ENCODE results near the gene ADI1.
"Not testable (repeated sequence)": the region's sequence is repeated elsewhere in the genome, so short reads cannot be mapped to it uniquely, and the experiment has no call there.

Gene ADI1

DNA sequence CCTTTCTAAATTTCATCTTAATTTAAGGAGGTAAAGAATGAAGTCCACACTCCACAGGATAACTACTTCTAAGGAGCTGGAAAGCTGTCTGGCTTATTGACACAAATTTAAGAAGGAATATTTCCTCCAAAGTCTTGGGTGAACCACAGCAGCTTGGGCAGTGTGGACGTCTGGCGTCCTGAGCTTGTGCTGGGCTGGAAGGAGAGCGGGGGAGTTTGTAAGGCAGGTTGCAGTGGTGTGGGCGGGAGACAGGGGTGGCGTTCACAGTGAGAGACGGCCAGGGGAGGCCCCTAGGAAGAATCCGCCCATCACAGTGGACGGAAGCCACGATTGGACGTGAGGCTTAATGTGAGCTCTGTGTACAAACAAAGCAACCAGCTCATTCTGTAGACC, 25.7 kb downstream of the ADI1 start:
- no peak overlapping the region for H3K4me3 ChIP-seq (ENCODE audit: low read length)
- no peak for TF ChIP-seq CTCF (conservative IDR thresholded peaks at IDR 0.05; ENCODE audit: low read length)
- peak; percentile 11 for DNase-seq (ENCODE audit: low read depth)

DNA sequence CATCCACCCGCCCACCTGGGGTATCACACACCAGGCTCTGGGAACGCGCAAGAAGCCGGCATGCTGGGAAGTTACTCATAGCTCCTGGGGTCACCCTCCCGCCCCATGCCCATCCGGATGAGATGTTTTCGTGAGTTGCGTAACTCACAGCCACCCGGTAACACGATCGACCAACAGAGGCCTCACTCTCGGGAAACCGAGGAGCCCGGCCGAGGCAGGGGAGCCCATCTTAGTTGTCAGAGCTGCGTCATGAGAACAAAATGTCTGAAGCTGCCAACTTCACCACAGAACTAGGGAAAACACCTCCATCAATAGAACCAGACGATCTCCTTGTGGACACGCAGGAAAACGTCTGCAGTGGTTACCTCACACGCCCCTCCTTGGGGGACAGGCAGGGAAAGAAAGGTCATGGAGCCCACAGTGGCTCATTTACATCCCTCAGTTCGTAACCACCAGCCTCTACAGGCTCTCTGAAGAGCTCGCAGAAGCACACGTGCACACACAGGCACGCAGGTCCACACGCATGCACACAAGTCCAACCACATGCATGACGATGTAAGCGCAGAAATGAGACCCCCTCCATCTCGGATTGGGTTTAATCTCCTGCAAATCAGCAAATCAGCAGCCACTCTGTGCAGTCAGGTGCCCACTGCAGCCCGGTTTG, 26.2 kb downstream of the ADI1 start:
- DNase-seq (ENCODE audit: low read depth): peak; percentile 54
- no peak overlapping the region for H3K4me3 ChIP-seq (ENCODE audit: low read length)
- no peak for TF ChIP-seq CTCF (conservative IDR thresholded peaks at IDR 0.05; ENCODE audit: low read length)

DNA sequence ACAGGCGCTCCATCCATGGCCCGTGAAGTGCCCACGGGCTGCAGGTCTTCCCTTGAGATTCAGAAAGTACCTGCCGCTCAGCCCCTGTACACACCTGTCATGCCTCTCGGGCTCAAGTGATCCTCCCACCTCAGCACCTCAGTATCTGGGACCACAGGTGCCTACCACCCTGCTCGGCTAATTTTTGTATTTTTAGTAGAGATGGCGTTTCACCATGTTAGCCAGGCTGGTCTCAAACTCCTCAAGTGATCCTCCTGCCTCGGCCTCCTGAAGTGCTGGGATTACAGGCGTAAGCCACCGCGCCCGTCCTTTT, 26.9 kb downstream of the ADI1 start:
- DNase-seq (ENCODE audit: low read depth); H3K4me3 ChIP-seq (ENCODE audit: low read length): not testable (repeated sequence)

- no peak overlapping the region for H3K4me3 ChIP-seq (ENCODE audit: low read length)
- no peak for TF ChIP-seq CTCF (conservative IDR thresholded peaks at IDR 0.05; ENCODE audit: low read length)
- no peak for DNase-seq (ENCODE audit: low read depth)
Measured at GRCh38 chr2:3491716-3492474, 27.4 kb downstream of the ADI1 start.

GRCh38 chr2:3491306-3491705, 28.0 kb downstream of the ADI1 start:
- no peak for DNase-seq (ENCODE audit: low read depth)

DNA sequence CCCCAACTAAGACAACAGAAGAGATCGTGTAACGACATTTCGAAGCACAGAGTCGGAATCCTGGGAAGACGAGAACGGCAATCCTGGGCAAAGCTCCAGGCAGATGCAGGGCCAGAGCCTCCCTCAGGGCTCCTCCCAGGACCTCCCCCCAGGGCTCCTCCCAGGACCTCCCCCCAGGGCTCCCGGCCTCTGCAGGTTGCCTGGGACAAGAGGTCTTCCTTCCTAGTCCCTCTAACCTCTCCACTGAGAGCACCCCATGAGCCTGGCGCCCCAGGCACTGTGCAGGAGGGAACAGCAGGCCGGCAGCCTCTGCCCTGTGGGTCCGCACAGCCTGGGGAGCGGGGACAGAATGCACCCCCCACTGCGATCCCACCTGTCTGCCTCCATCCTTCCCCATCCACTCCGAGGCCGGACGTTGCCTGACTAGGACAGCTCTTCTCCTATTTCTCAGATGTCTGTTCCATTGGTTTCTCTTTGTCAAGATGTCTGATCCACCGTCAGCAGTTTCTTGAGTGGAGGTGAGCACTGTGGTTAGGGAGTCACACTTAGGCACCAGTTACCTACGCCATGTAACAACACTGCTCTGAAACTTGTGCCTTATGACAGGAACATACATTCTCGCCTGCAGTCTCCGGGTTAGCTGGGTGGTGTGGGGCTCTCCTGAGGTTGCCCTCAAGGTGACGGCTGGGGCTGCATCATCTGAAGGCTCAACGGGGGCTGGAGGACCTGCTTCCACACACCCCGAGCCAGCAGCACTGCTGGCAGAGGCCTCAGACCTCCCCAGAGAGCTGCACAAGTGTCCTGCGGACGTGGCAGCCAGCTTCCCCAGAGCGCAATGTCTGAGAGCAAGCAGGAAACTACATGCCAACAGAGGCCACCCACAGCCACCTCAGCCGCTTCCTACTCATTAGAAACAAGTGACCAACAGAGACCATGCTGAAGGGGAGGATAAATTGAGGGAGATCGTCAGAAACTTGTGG, 28.9 kb downstream of the ADI1 start:
- no peak for DNase-seq (ENCODE audit: low read depth)
- no peak overlapping the region for H3K4me3 ChIP-seq (ENCODE audit: low read length)
- no peak for TF ChIP-seq CTCF (conservative IDR thresholded peaks at IDR 0.05; ENCODE audit: low read length)

More at GRCh38 chr2:3491306-3491705, 28.0 kb downstream of the ADI1 start:
- TF ChIP-seq CTCF (conservative IDR thresholded peaks at IDR 0.05; ENCODE audit: low read length): no peak
- H3K4me3 ChIP-seq (ENCODE audit: low read length): no peak overlapping the region

DNA sequence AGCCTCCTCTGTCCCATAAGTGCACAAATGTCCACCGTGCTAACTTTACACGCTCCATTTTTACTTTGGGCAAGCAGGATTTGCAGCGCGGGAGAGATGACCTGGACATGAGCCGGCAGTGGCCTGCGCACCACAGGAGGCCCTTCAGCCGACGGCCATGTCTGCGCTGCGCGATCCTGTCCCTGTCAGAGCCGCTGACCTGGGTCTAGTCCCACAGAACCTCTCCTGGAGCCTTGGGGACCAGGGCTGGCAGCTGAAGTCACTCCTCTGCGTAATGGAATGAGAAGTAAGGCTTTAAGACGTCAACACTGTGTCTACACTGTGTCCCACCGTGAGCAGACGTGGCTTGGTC, 29.6 kb downstream of the ADI1 start:
- TF ChIP-seq CTCF (conservative IDR thresholded peaks at IDR 0.05; ENCODE audit: low read length): no peak
- no peak for DNase-seq (ENCODE audit: low read depth)
- H3K4me3 ChIP-seq (ENCODE audit: low read length): no peak overlapping the region

All from AG10803 (cell line).